K562 (cell line): Measurements from ENCODE around the gene DOCK7.

ENCODE experiments used
- BRCA1 ChIP-seq, 2 experiments: fragments of 450-650 bp in 1 of 2; sonication (generic) in 1 of 2; formaldehyde crosslinking in 1 of 2; IDR thresholded peaks; 2 replicates each; pipeline versions ENCODE4 v1.5.0 to v1.6.1; 2017 to 2020; ENCODE audit warnings: mild to moderate bottlenecking in 1 of 2, missing genetic modification reagents in 1 of 2
- ELF4 ChIP-seq: fragments of 450-650 bp; formaldehyde crosslinking; IDR thresholded peaks from 2 replicates; pipeline ENCODE4 v1.4.0; 2022; ENCODE audit warnings: missing genetic modification characterization
- EP300 ChIP-seq: IDR thresholded peaks from 2 replicates; pipeline ENCODE4 v1.6.1; 2012; ENCODE audit warnings: low read length, improper control_type of control experiment
- KDM1A ChIP-seq, 2 experiments: fragments of 450-650 bp; IDR thresholded peaks; 2 replicates each; pipeline ENCODE4 v1.6.1; 2016; ENCODE audit warnings: mild to moderate bottlenecking in 2 of 2
- LCOR ChIP-seq: sonication (generic); formaldehyde crosslinking; IDR thresholded peaks from 2 replicates; pipeline ENCODE4 v1.8.0; 2022; ENCODE audit warnings: mild to moderate bottlenecking, missing genetic modification reagents
- MAFF ChIP-seq: IDR thresholded peaks from 2 replicates; pipeline ENCODE4 v1.6.1; 2012; ENCODE audit warnings: low read length, improper control_type of control experiment
- POLR2G ChIP-seq: fragments of 200-400 bp; formaldehyde crosslinking; IDR thresholded peaks from 2 replicates; pipeline ENCODE4 v1.6.1; 2017; ENCODE audit warnings: low read depth, mild to moderate bottlenecking, antibody characterized with exemption, low read length, moderate library complexity
- SMAD1 ChIP-seq: fragments of 150-350 bp; IDR thresholded peaks from 2 replicates; pipeline ENCODE4 v1.6.1; 2014; ENCODE audit warnings: low read length, low read depth; ENCODE audit not compliant: partially characterized antibody
- TF ChIP-seq, protein P1 (sequence below), 2 experiments: fragments of 450-650 bp in 1 of 2; sonication (generic) in 1 of 2; formaldehyde crosslinking in 1 of 2; IDR thresholded peaks; 2 replicates each; pipeline versions ENCODE4 v1.7.1 to v1.9.0; 2016 to 2022; ENCODE audit warnings: inconsistent platforms in 1 of 2, mild to moderate bottlenecking in 1 of 2, missing genetic modification reagents in 1 of 2
- TF ChIP-seq, protein P2 (sequence below), 2 experiments: fragments of 450-650 bp in 1 of 2; sonication (generic) in 1 of 2; formaldehyde crosslinking in 1 of 2; IDR thresholded peaks in 1 of 2; conservative IDR thresholded peaks in 1 of 2; 2 replicates each; pipeline versions ENCODE4 v1.6.1 to v1.8.1; 2016 to 2023; ENCODE audit warnings: mild to moderate bottlenecking in 2 of 2, moderate library complexity in 2 of 2, inconsistent platforms in 1 of 2, missing genetic modification reagents in 1 of 2
- TF ChIP-seq, protein P3 (sequence below): sonication (generic); formaldehyde crosslinking; IDR thresholded peaks from 2 replicates; pipeline ENCODE4 v1.8.1; 2022; ENCODE audit warnings: missing genetic modification reagents

DNA sequence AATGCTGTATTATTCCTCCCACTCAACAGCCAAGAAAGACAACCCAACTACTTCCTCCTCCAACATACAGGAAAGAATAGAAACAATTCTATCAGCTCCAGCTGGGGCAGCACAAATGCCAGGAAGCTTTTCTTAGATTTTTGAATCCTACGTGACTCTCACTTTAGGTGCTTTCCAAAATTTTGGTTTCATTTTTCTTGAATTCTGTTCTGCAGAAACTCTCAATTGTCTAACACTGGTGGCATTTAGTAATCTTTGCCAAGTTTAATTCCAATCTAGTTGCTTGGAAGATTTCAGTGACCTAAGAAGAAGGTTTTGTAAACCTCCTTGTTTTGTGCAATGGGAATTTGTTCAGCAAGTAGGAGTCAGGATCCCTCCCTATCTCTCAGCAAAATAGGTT is 37.1 kb upstream of the DOCK7 start:
- TF ChIP-seq MAFF (no peak), SMAD1 (no peak), LCOR (CRISPR knock-in tag) (no peak), POLR2G (no peak), KDM1A (IDR thresholded peaks at IDR 0.05) (no peak), EP300 (no peak), BRCA1 (IDR thresholded peaks at IDR 0.05) (no peak), BRCA1 (CRISPR knock-in tag; IDR thresholded peaks at IDR 0.05) (no peak), ELF4 (CRISPR knock-in tag) (no peak)
- TF ChIP-seq, protein P1, sequence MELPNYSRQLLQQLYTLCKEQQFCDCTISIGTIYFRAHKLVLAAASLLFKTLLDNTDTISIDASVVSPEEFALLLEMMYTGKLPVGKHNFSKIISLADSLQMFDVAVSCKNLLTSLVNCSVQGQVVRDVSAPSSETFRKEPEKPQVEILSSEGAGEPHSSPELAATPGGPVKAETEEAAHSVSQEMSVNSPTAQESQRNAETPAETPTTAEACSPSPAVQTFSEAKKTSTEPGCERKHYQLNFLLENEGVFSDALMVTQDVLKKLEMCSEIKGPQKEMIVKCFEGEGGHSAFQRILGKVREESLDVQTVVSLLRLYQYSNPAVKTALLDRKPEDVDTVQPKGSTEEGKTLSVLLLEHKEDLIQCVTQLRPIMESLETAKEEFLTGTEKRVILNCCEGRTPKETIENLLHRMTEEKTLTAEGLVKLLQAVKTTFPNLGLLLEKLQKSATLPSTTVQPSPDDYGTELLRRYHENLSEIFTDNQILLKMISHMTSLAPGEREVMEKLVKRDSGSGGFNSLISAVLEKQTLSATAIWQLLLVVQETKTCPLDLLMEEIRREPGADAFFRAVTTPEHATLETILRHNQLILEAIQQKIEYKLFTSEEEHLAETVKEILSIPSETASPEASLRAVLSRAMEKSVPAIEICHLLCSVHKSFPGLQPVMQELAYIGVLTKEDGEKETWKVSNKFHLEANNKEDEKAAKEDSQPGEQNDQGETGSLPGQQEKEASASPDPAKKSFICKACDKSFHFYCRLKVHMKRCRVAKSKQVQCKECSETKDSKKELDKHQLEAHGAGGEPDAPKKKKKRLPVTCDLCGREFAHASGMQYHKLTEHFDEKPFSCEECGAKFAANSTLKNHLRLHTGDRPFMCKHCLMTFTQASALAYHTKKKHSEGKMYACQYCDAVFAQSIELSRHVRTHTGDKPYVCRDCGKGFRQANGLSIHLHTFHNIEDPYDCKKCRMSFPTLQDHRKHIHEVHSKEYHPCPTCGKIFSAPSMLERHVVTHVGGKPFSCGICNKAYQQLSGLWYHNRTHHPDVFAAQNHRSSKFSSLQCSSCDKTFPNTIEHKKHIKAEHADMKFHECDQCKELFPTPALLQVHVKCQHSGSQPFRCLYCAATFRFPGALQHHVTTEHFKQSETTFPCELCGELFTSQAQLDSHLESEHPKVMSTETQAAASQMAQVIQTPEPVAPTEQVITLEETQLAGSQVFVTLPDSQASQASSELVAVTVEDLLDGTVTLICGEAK (IDR thresholded peaks at IDR 0.05), result no peak
- TF ChIP-seq, protein P1 (CRISPR knock-in tag; IDR thresholded peaks at IDR 0.05), result no peak
- TF ChIP-seq, protein P2, sequence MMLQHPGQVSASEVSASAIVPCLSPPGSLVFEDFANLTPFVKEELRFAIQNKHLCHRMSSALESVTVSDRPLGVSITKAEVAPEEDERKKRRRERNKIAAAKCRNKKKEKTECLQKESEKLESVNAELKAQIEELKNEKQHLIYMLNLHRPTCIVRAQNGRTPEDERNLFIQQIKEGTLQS (IDR thresholded peaks at IDR 0.05), result no peak
- TF ChIP-seq, protein P2 (CRISPR knock-in tag; conservative IDR thresholded peaks at IDR 0.05), result no peak
- TF ChIP-seq, protein P3, sequence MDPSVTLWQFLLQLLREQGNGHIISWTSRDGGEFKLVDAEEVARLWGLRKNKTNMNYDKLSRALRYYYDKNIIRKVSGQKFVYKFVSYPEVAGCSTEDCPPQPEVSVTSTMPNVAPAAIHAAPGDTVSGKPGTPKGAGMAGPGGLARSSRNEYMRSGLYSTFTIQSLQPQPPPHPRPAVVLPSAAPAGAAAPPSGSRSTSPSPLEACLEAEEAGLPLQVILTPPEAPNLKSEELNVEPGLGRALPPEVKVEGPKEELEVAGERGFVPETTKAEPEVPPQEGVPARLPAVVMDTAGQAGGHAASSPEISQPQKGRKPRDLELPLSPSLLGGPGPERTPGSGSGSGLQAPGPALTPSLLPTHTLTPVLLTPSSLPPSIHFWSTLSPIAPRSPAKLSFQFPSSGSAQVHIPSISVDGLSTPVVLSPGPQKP (CRISPR knock-in tag), result no peak
